HCT116 (cell line): Measurements from ENCODE around the gene TCF7L1.

ENCODE experiments used
- EZH2 ChIP-seq: fragments of 200-600 bp; sonication (generic); IDR thresholded peaks from 2 replicates; pipeline ENCODE4 v1.6.1; 2017; ENCODE audit warnings: antibody characterized with exemption, mixed run types
- EZH2phosphoT487 ChIP-seq: fragments of 200-600 bp; IDR thresholded peaks from 2 replicates; pipeline ENCODE4 v1.6.1; 2018; ENCODE audit warnings: antibody characterized with exemption, borderline replicate concordance
- FOSL1 ChIP-seq: IDR thresholded peaks from 2 replicates; pipeline ENCODE4 v1.6.1; 2012; ENCODE audit warnings: low read depth
- POLR2AphosphoS5 ChIP-seq: IDR thresholded peaks from 2 replicates; pipeline ENCODE4 v1.6.1; 2011; ENCODE audit warnings: mild to moderate bottlenecking, low read depth, low read length, moderate library complexity
- RAD21 ChIP-seq: IDR thresholded peaks from 2 replicates; pipeline ENCODE4 v1.6.1; 2012; ENCODE audit warnings: low read depth, mild to moderate bottlenecking
- SP1 ChIP-seq: IDR thresholded peaks from 2 replicates; pipeline ENCODE4 v1.6.1; 2012; ENCODE audit warnings: low read depth
- TF ChIP-seq, protein P1 (sequence below), 3 experiments: fragments of 200-600 bp in 1 of 3; sonication (generic) in 1 of 3; IDR thresholded peaks in 2 of 3; conservative IDR thresholded peaks in 1 of 3; 2 replicates each; pipeline ENCODE4 v1.5.1; 2012 to 2017; ENCODE audit warnings: low read depth in 2 of 3, low read length in 2 of 3, antibody characterized with exemption in 1 of 3, borderline replicate concordance in 1 of 3, control low read depth in 1 of 3, mild to moderate bottlenecking in 1 of 3, mixed read lengths in 1 of 3, mixed run types in 1 of 3, moderate library complexity in 1 of 3; ENCODE audit not compliant: insufficient read depth in 1 of 3

GRCh38 chr2:85263591-85263990, 130.4 kb downstream of the TCF7L1 start:
- TF ChIP-seq SP1 (no peak), EZH2phosphoT487 (no peak), EZH2 (no peak), RAD21 (no peak), POLR2AphosphoS5 (no peak), FOSL1 (no peak)
- TF ChIP-seq, protein P1, sequence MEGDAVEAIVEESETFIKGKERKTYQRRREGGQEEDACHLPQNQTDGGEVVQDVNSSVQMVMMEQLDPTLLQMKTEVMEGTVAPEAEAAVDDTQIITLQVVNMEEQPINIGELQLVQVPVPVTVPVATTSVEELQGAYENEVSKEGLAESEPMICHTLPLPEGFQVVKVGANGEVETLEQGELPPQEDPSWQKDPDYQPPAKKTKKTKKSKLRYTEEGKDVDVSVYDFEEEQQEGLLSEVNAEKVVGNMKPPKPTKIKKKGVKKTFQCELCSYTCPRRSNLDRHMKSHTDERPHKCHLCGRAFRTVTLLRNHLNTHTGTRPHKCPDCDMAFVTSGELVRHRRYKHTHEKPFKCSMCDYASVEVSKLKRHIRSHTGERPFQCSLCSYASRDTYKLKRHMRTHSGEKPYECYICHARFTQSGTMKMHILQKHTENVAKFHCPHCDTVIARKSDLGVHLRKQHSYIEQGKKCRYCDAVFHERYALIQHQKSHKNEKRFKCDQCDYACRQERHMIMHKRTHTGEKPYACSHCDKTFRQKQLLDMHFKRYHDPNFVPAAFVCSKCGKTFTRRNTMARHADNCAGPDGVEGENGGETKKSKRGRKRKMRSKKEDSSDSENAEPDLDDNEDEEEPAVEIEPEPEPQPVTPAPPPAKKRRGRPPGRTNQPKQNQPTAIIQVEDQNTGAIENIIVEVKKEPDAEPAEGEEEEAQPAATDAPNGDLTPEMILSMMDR (IDR thresholded peaks at IDR 0.05 in 2 of 3, conservative IDR thresholded peaks at IDR 0.05 in 1 of 3; ENCODE audit: borderline replicate concordance in 1 of 3, insufficient read depth in 1 of 3, low read depth in 2 of 3, low read length in 2 of 3) = no peak
